Posterior cingulate gyrus (tissue), 11 donors: Measurements from ENCODE around the gene ADI1.

Experiments
- DNase-seq, 10 donors: peaks; one replicate each; pipeline versions ENCODE4 v3.0.0 to v3.0.0-alpha.2; 2020 to 2021; ENCODE audit warnings: mixed read lengths in 3 of 10
- intact Hi-C: fragments of 100-400 bp; cut with DNase I; formaldehyde crosslinking; loops from one replicate; pipeline ENCODE4 v1.15.1; 2023

The ADI1 gene

GRCh38 chr2:3519255-3520205 is at the start of gene ADI1:
Gene ADI1 (minus strand): TSS chr2:3519531. CDS start chr2:3519487, 44 bp downstream.
- intact Hi-C loops, result loop anchor here (2.0 to 5.0 kb wide), 3 partner anchors 39 to 58 kb away; partner anchors contain the start of genes RNASEH1 and RPS7
- DNase-seq, result peak; percentile 57 to 96 (median 77)

GRCh38 chr2:3566806-3567205 is 47.5 kb upstream of the ADI1 start:
- intact Hi-C loops, result no loop called here
- no peak for DNase-seq

GRCh38 chr2:3565117-3565516 is 45.8 kb upstream of the ADI1 start:
- intact Hi-C loops, result no loop called here

GRCh38 chr2:3563521-3563976 is 44.2 kb upstream of the ADI1 start:
- intact Hi-C loops, result no loop called here

More at GRCh38 chr2:3565117-3565516, 45.8 kb upstream of the ADI1 start:
- no peak for DNase-seq

GRCh38 chr2:3558205-3559014 is 39.1 kb upstream of the ADI1 start, which contains the start of gene RNASEH1:
Gene RNASEH1 (minus strand): TSS chr2:3558333. CDS start chr2:3558260, 73 bp downstream.
- intact Hi-C loops, result loop anchor here (1.0 to 5.0 kb wide), 4 partner anchors 17 to 181 kb away; partner anchors contain the start of genes ADI1, EIPR1, RPS7 and TRAPPC12

More at GRCh38 chr2:3563521-3563976, 44.2 kb upstream of the ADI1 start:
- DNase-seq, result no peak

GRCh38 chr2:3557639-3558204 is 38.4 kb upstream of the ADI1 start:
- intact Hi-C loops, result loop anchor here (1.0 to 5.0 kb wide), 4 partner anchors 18 to 180 kb away; partner anchors contain the start of genes ADI1, EIPR1, RPS7 and TRAPPC12
- DNase-seq, result peak in 1 of 10 donors; percentile 85

More at GRCh38 chr2:3558205-3559014, 39.1 kb upstream of the ADI1 start, which contains the start of gene RNASEH1:
- DNase-seq, result peak; percentile 97 to 100 (median 99)

- intact Hi-C loops, result no loop called here
- peak in 1 of 10 donors; percentile 64 for DNase-seq
These were observed 34.6 kb upstream of the ADI1 start for GRCh38 chr2:3553946-3554345.

- intact Hi-C loops, result no loop called here
- DNase-seq, result no peak
These were observed 28.6 kb upstream of the ADI1 start for GRCh38 chr2:3547915-3548314.

- intact Hi-C loops, result no loop called here
- no peak for DNase-seq
These were observed 26.6 kb upstream of the ADI1 start for GRCh38 chr2:3545788-3546478.

GRCh38 chr2:3543023-3543683 is 23.8 kb upstream of the ADI1 start:
- intact Hi-C loops, result no loop called here
- no peak for DNase-seq

- DNase-seq, result no peak
- intact Hi-C loops, result no loop called here
These were observed 22.8 kb upstream of the ADI1 start for GRCh38 chr2:3542107-3542506.

- intact Hi-C loops, result no loop called here
- DNase-seq, result no peak
These were observed 20.5 kb upstream of the ADI1 start for GRCh38 chr2:3539836-3540235.

- peak in 1 of 10 donors; percentile 85 for DNase-seq
- intact Hi-C loops, result no loop called here
These were observed 17.6 kb upstream of the ADI1 start for GRCh38 chr2:3536682-3537632.

GRCh38 chr2:3535794-3536681 is 16.7 kb upstream of the ADI1 start:
- intact Hi-C loops, result no loop called here
- peak in 1 of 10 donors; percentile 86 for DNase-seq

GRCh38 chr2:3535467-3535793 is 16.1 kb upstream of the ADI1 start:
- no peak for DNase-seq
- intact Hi-C loops, result no loop called here

- intact Hi-C loops, result no loop called here
These were observed 15.0 kb upstream of the ADI1 start for GRCh38 chr2:3534251-3534814.

GRCh38 chr2:3533836-3534235 is 14.5 kb upstream of the ADI1 start:
- no peak for DNase-seq
- intact Hi-C loops, result no loop called here

More at GRCh38 chr2:3534251-3534814, 15.0 kb upstream of the ADI1 start:
- DNase-seq, result no peak
